GM23338 (cell line): Measurements from ENCODE around the gene DENND2A.

Source experiments
- POLR2AphosphoS5 ChIP-seq: IDR thresholded peaks from 2 replicates; pipeline ENCODE4 v1.6.1; 2016; ENCODE audit warnings: antibody characterized with exemption, low read depth
- TF ChIP-seq, protein P1 (sequence below), 2 experiments: fragments of 200-600 bp in 1 of 2; sonication (generic) in 1 of 2; conservative IDR thresholded peaks; 2 replicates each; pipeline versions ENCODE4 v1.5.1 to v1.6.1; 2016 to 2017; ENCODE audit warnings: antibody characterized with exemption in 2 of 2, low read depth in 2 of 2, mild to moderate bottlenecking in 2 of 2, moderate library complexity in 1 of 2

DNA sequence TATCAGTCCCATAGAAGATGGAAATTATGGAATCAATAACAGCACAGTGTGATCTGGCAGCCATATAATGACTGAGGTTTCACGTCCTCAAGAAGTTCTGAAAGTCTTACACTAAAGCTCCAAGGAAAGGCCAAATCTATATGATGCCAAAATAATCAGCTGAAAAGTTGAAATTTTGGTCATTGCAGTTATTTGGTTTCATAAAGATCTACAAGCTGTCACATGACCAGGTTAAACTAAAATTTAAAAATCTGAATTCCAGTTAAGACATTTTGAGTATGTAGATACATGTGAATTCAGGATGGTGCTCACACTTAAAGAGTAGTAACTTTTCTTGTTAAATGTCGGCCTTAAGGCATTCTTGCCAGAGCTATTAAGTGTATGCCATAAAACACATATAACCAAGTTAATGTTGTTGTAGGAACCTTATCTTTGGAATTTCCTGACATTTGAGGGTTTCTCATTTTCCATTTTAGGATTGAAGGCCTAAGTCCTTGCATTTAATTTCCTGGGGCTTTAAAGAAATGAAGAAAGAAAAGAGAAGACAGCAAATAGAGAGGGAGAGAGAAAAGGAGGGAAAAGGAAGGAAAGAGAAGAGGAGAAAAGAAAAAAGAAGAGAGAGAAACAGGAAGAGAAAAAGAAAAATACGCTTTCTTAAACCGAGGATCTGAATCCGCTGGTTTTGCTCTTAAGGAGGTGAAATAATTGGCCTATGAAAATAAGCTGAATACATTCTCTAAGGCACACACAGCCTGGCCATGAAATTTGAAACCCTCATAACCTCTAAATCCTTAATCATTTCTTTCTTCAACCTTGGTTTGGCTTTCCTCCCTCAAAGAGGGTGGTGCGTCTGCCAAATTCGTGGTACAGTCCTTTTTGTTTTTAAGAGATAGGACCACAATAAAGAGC is 43.8 kb downstream of the DENND2A start:
- TF ChIP-seq, protein P1, sequence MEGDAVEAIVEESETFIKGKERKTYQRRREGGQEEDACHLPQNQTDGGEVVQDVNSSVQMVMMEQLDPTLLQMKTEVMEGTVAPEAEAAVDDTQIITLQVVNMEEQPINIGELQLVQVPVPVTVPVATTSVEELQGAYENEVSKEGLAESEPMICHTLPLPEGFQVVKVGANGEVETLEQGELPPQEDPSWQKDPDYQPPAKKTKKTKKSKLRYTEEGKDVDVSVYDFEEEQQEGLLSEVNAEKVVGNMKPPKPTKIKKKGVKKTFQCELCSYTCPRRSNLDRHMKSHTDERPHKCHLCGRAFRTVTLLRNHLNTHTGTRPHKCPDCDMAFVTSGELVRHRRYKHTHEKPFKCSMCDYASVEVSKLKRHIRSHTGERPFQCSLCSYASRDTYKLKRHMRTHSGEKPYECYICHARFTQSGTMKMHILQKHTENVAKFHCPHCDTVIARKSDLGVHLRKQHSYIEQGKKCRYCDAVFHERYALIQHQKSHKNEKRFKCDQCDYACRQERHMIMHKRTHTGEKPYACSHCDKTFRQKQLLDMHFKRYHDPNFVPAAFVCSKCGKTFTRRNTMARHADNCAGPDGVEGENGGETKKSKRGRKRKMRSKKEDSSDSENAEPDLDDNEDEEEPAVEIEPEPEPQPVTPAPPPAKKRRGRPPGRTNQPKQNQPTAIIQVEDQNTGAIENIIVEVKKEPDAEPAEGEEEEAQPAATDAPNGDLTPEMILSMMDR (conservative IDR thresholded peaks at IDR 0.05; ENCODE audit: low read depth in 2 of 2), result no peak
- TF ChIP-seq POLR2AphosphoS5, result no peak
